PC-9 (cell line): Measurements from ENCODE around the gene ACOXL. TPM values are rescaled to one million over a fixed set of nuclear protein-coding genes. Genes with fewer than 3 reads are reported as not detected.

Source experiments
- BruUV-seq: library from RNA; stranded (reverse); fragments of 400-500 nt; replicated peaks from 2 replicates; lab custom pipeline; 2021; lab: Mats Ljungman, UMichigan
- CTCF ChIA-PET: fragments of 300-600 bp; sonication (Branson Sonifier 250); formaldehyde crosslinking; loops from one replicate; lab custom pipeline; 2022; ENCODE audit warnings: antibody characterized with exemption; lab: Charles Lee
- POLR2A ChIA-PET: fragments of 300-600 bp; sonication (Branson Sonifier 250); formaldehyde crosslinking; loops from one replicate; lab custom pipeline; 2022; ENCODE audit warnings: antibody characterized with exemption; ENCODE audit not compliant: unreplicated experiment; lab: Charles Lee
- DNase-seq, 2 experiments: peaks; one replicate each; pipeline versions ENCODE4 v3.0.0 to v3.0.0-alpha.2; 2015 to 2022; ENCODE audit warnings: mixed read lengths in 1 of 2
- H2AFZ ChIP-seq: fragments of 200-600 bp; sonication (generic); 2 replicates; pipeline ENCODE4 v1.8.1; 2017; ENCODE audit warnings: antibody characterized with exemption
- H3F3A ChIP-seq: fragments of 200-600 bp; sonication (generic); 2 replicates; pipeline ENCODE4 v1.8.1; 2017; ENCODE audit warnings: antibody characterized with exemption, mild to moderate bottlenecking, low read depth; ENCODE audit not compliant: insufficient read depth
- H3K27ac ChIP-seq: fragments of 200-600 bp; sonication (generic); 2 replicates; pipeline ENCODE4 v1.6.1; 2016; ENCODE audit warnings: mixed run types
- H3K27me3 ChIP-seq: fragments of 200-600 bp; sonication (generic); 2 replicates; pipeline ENCODE4 v1.6.1; 2016; ENCODE audit warnings: low read depth, mixed run types; ENCODE audit not compliant: insufficient read depth
- H3K36me3 ChIP-seq: fragments of 200-600 bp; sonication (generic); 2 replicates; pipeline ENCODE4 v1.6.1; 2016; ENCODE audit warnings: low read depth, mixed run types
- H3K4me1 ChIP-seq: fragments of 200-600 bp; sonication (generic); replicated peaks from 2 replicates; pipeline ENCODE4 v1.6.1; 2016; ENCODE audit warnings: mixed run types; ENCODE audit not compliant: insufficient read depth
- H3K4me2 ChIP-seq: fragments of 200-600 bp; sonication (generic); 2 replicates; pipeline ENCODE4 v1.6.1; 2017; ENCODE audit warnings: mixed run types
- H3K4me3 ChIP-seq: fragments of 200-600 bp; sonication (generic); 2 replicates; pipeline ENCODE4 v1.6.1; 2016; ENCODE audit warnings: mixed run types
- H3K79me2 ChIP-seq: fragments of 200-600 bp; sonication (generic); 2 replicates; pipeline ENCODE4 v1.6.1; 2017; ENCODE audit warnings: low read depth, mixed run types
- H3K9me2 ChIP-seq: fragments of 200-600 bp; sonication (generic); 2 replicates; pipeline ENCODE4 v1.8.1; 2017; ENCODE audit warnings: mild to moderate bottlenecking; ENCODE audit not compliant: insufficient read depth
- H3K9me3 ChIP-seq: fragments of 200-600 bp; sonication (generic); 2 replicates; pipeline ENCODE4 v1.8.1; 2016; ENCODE audit warnings: low read depth; ENCODE audit not compliant: insufficient read depth
- H4K20me1 ChIP-seq: fragments of 200-600 bp; sonication (generic); 2 replicates; pipeline ENCODE4 v1.8.1; 2017; ENCODE audit not compliant: insufficient read depth
- CTCF ChIP-seq: fragments of 200-600 bp; sonication (generic); conservative IDR thresholded peaks from 2 replicates; pipeline ENCODE4 v1.6.1; 2017; ENCODE audit warnings: mixed run types, antibody characterized with exemption, mild to moderate bottlenecking, moderate library complexity
- EZH2 ChIP-seq: fragments of 200-600 bp; sonication (generic); IDR thresholded peaks from 2 replicates; pipeline ENCODE4 v1.8.0; 2017; ENCODE audit warnings: antibody characterized with exemption, low read depth
- intact Hi-C: fragments of 100-400 bp; cut with micrococcal nuclease; formaldehyde crosslinking; loops from one replicate; pipeline ENCODE4 v1.10.0; 2022; ENCODE audit not compliant: unreplicated experiment
- total RNA-seq: library from RNA; stranded (reverse); gene quantifications from 2 replicates; pipeline ENCODE4 v1.2.3, GENCODE V29; 2021

Gene ACOXL
- total RNA-seq, 1 experiment from 2014 or later, result 10.7 TPM

GRCh38 chr2:110818767-110819481 is 86.6 kb downstream of the ACOXL start:
- no peak overlapping the region for H3K4me2 ChIP-seq
- H3K4me3 ChIP-seq, result no peak overlapping the region
- no peak for DNase-seq
- H2AFZ ChIP-seq, result no peak overlapping the region
- H3K27ac ChIP-seq, result no peak overlapping the region
- no peak; the same call in 1 of the 2 replicates for TF ChIP-seq CTCF
- no peak for TF ChIP-seq EZH2
- H3F3A ChIP-seq, result no peaks in the 10 kb centered on the region
- intact Hi-C loops, result no loop called here
- no TSS peak for BruUV-seq
- H3K4me1 ChIP-seq, result no peaks in the 10 kb centered on the region
- H4K20me1 ChIP-seq, result no peaks in the 10 kb centered on the region
- CTCF ChIA-PET, result no interaction called here
- no peaks in the 10 kb centered on the region for H3K9me2 ChIP-seq
- POLR2A ChIA-PET, result no interaction called here
- no peaks in the 10 kb centered on the region for H3K27me3 ChIP-seq
- 0 out of 2 replicates have a peak, but pooled peaks cover 3% of the 10 kb centered on the region for H3K36me3 ChIP-seq
- H3K9me3 ChIP-seq, result no peaks in the 10 kb centered on the region
- H3K79me2 ChIP-seq, result no peaks in the 10 kb centered on the region

- H3K4me2 ChIP-seq, result no peak overlapping the region
- ChIA-PET CTCF (no interaction called here), POLR2A (no interaction called here)
- TF ChIP-seq CTCF, result no peak
- TF ChIP-seq EZH2, result no peak
- DNase-seq, result no peak
- no peaks in the 10 kb centered on the region for H3K4me1 ChIP-seq
- BruUV-seq, result no TSS peak
- no peaks in the 10 kb centered on the region for H3K9me2 ChIP-seq
- H3K4me3 ChIP-seq, result no peak overlapping the region
- H2AFZ ChIP-seq, result no peak overlapping the region
- no peaks in the 10 kb centered on the region for H3F3A ChIP-seq
- no peaks in the 10 kb centered on the region for H3K79me2 ChIP-seq
- no peaks in the 10 kb centered on the region for H3K27me3 ChIP-seq
- no peaks in the 10 kb centered on the region for H4K20me1 ChIP-seq
- intact Hi-C loops, result no loop called here
- peaks cover 3% of the 10 kb centered on the region; the same call in 1 of the 2 replicates for H3K9me3 ChIP-seq
- no peak overlapping the region for H3K27ac ChIP-seq
- H3K36me3 ChIP-seq, result peaks cover 9% of the 10 kb centered on the region; the same call in 1 of the 2 replicates
Observed at GRCh38 chr2:110819711-110820110, 87.3 kb downstream of the ACOXL start.

GRCh38 chr2:110820128-110820527 is 87.8 kb downstream of the ACOXL start:
- no TSS peak for BruUV-seq
- Histone ChIP-seq H3K4me2 (no peak overlapping the region), H3K27me3 (no peaks in the 10 kb centered on the region), H3K4me1 (no peaks in the 10 kb centered on the region), H3K79me2 (no peaks in the 10 kb centered on the region), H3K4me3 (no peak overlapping the region), H3K9me2 (no peaks in the 10 kb centered on the region), H3K36me3 (peaks cover 11% of the 10 kb centered on the region; the same call in 1 of the 2 replicates), H3F3A (no peaks in the 10 kb centered on the region), H4K20me1 (no peaks in the 10 kb centered on the region), H3K27ac (no peak overlapping the region), H3K9me3 (peaks cover 4% of the 10 kb centered on the region; the same call in 1 of the 2 replicates), H2AFZ (no peak overlapping the region)
- no peak for TF ChIP-seq EZH2
- TF ChIP-seq CTCF, result no peak
- POLR2A ChIA-PET, result no interaction called here
- CTCF ChIA-PET, result no interaction called here
- no peak for DNase-seq
- intact Hi-C loops, result no loop called here
